GM18867 (cell line): ENCODE results near the gene NDRG4.
"Not testable (repeated sequence)": the region's sequence is repeated elsewhere in the genome, so short reads cannot be mapped to it uniquely, and the experiment has no call there.

ENCODE experiments used
- ATAC-seq: cut with Tn5 transposase; IDR thresholded peaks from one replicate; pipeline ENCODE4 v1.9.1; 2021; ENCODE audit warnings: mild to moderate bottlenecking, moderate library complexity; ENCODE audit not compliant: unreplicated experiment

NDRG4 gene

DNA sequence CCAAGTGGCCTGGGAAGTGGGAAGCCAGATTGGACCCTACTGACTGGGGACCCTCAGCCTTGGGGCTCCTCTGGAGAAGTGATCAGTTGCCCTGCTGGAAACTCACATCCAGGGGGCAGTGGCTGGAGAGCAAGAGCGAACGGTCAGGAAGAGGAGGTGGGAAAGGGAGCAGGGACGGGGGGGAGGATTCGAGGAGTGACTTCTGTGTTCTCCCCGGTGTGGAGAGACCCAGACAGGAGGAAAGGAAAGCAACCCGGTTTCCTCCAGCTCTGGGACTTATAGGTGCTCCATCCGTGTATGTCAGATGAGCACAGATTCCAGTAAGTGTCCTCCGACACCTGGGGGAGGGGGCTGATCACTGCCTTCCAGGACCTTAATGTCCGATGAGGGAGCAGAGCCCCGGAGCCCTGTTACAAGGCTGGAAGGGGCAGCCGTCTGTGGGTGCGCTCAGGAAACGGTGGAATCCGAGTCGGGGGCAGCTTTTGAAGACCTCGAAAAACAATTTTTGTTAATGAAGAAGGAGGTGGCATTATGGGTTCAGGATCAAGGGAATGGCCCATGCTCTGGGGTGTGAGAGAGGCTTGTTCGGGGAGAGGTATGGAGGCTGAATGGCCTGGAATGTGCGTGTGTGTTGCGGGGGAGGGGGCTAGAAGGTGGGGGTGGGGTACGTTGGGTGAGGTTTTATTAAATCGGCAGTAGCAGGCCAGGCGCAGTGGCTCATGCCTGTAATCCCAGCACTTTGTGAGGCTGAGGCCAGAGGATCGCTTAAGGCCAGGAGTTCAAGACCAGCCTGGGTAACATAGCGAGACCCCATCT is 34.8 kb upstream of the NDRG4 start:
- no peak for ATAC-seq

DNA sequence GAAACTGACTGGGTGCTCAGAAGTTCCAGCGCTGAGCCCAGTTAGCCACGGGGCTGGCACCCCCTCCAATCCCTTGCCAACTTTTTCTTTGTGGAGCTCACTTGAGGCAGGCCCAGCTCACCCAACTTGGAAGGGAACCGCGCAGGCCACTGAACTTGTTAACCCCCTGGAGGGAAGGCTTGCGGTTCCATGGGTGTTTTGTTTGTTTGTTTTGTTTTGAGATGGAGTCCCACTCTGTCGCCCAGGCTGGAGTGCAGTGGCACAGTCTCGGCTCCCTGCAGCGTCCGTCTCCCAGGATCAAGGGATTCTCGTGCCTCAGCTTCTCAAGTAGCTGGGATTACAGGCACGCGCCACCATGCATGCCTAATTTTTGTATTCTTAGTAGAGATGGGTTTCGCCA is 34.1 kb upstream of the NDRG4 start:
- ATAC-seq: no peak

DNA sequence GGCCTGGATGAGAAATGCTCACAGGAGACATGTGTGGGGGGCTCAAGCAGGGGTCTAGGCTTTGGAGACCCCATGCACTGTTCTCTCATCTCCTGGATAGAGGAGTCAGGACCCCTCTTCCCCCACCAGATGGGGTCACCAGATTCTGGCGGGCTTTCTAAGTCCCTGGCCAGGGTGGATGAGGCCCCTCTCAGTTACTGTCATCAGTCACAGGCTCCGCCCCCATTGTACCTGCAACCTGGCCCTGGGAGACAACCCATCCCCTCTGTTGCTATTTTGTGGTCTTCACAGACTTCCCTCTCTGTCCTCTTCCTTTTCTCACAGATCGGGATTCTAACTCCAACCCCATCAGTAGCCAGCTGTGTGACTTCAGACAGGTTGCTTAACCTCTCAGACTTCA is 33.5 kb upstream of the NDRG4 start:
- no peak for ATAC-seq

DNA sequence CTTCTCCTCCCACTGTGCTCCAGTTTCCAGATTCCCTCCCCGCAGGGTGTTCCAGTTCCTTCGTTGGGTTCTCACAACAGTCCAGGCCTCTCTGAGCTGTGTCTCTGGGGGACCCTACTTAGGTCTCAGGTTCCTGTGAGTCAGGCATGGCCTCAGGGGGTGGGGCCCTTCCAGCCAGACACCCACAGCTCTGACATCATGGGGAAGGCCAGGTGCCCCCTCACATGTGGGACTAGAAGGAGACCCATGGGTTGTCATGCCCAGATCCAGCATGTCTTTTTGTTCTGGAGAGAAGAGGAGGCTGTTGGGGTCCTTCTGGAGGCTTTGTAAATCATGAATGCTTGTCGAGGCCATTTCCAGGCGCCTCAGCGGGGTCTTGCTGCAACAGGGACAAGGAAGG is 32.0 kb upstream of the NDRG4 start:
- no peak for ATAC-seq

DNA sequence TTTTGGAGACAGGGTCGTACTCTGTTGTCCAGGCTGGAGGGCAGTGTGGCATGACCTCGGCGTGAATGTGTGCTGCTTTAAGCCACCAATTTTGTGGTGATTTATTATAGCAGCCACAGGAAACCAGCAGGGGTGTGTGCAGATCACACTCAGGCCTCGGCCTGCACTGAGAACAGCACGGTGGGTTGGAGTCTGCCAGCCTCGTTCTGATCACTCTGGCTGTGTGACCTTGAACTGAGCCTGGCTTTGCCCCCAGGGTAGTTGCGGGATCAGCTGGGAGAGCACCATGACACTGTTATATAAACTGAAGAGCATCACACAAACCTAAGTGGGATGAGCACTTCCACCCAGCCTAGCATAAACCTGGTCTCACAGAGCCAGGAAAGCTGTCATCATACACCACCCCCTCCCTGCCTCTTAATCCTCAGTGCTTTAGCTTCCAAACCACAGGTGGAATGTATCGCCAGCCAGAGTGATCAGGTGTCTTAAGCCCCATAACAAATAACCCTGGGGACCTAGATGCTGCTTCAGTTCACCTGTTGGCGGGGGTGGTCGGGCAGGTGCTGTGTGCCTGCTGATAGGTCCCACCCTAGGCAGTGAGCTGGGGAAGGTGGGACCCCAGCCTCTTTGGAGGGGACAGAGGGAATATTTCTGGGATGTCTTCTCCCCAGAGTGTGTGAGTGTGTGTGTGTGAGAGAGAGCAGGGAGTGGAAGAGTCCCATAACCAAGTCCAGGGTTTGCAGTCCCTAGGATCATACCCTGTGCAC is 28.6 kb upstream of the NDRG4 start:
- no peak for ATAC-seq

DNA sequence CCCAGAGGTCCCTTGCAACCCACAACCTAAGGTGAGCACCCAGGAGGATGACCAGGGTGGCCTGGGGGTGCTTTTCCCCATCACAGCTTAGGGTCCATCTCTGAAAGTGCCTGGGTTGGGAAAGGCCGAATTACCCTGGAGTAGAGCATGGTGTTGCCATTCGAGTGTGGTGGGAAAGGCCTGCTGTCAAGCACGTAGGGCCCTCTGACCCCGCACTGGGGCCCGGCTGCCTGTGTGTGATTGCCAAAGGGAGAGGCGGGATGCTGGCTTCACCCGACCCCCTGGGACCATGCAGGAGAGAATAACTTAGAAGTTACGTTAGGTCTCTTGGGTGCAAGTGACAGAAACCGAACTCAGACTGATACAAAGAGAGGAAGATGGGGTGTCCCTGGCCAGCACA is 27.7 kb upstream of the NDRG4 start:
- ATAC-seq: no peak

DNA sequence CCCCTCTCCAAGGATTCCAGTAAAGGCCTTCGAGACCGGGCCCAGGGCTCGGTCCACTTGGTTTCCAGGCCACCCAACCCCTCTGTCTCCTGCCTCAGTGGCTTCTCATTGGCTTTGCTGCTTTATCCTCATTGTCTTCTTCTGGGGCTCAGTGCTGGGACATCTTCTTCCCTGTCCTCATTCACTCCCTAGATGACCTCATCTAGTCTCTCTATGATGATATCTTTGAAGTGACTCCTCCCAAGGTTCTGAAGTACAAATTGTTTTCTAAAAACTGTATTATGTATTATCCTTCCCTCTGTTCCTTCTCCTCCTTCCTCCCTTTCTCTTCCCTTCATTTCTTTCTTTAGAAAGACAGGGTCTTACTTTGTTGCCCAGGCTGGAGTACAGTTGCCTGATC is 27.1 kb upstream of the NDRG4 start:
- ATAC-seq: no peak

DNA sequence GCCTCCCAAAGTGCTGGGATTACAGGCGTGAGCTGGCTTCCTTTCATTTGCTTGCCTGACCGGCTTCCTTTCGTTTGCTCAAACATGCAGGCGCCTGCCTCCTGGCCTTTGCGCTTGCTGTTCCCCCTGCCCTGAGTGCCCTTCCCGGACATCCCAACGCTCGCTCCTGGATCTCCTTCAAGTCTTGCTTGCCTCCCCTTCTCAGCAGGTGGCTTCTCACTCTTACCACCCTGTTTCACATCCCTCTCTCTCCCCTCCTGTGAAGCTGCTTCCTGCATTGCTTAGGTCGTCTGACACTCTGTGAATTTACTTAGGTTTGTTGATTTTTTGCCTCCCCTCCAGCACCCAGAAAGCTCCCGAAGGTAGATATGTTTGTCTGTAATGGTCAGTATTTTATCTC is 25.6 kb upstream of the NDRG4 start:
- no peak for ATAC-seq

DNA sequence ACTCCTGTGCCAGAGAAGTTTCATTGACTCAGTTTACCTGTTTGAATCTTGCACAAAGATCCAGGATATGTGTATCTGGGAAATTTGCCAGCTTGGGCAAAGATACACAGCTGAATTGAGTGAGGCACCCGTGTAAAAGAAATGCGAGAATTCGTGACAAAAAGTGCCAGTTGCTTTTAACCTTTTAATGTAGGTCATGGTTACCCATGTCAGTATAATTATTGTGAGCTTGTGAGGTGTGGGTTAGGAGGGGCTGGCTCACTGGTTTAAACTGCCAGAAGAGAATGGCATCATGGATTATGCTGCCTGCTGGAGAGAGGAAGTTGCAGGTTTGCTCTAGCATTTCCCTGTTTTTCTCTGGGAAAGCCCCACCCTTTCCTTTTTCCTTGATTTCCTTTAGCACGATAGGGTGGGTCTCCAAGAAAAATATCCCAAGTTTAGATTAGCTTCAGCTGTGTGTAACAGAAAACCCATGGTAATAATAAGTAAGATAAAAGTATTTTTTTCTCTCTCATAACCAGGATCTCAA is 24.8 kb upstream of the NDRG4 start:
- ATAC-seq: no peak

DNA sequence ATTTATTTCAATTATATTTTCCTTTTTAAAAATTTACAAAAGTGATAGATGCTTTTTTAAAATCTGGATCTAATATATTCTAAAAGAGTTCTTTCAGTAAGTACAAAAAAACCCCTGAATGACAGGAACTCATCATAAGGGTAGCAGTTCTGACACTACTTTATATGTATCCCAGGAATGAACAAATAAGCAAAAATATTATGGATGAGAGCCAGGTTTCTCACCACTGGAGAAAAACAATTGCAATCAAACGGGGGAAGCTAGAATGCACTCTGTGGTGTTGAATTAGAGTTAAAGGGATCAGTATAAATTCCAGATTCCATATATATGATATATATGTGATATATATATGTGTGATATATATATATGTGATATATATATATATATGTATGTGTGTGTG is 23.2 kb upstream of the NDRG4 start:
- ATAC-seq: no peak

DNA sequence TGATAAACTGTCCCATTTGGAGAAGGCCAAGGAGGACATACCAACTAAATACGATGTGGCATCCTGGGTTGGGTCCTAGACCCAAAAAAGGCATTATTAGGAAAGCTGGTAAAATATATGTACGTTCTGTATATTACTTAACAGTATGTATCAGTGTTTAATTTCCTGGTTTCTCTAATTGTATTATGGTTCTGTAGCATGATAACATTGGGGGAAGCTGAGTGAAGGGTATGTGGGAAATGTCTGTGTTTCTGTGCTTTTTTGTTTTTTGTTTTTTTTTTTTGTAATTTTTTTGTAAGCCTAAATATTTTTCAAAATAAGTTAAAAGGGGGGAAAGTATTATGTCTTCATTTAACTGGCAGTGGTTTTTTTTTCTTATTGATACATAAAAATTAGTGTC is 21.5 kb upstream of the NDRG4 start:
- ATAC-seq: no peak

DNA sequence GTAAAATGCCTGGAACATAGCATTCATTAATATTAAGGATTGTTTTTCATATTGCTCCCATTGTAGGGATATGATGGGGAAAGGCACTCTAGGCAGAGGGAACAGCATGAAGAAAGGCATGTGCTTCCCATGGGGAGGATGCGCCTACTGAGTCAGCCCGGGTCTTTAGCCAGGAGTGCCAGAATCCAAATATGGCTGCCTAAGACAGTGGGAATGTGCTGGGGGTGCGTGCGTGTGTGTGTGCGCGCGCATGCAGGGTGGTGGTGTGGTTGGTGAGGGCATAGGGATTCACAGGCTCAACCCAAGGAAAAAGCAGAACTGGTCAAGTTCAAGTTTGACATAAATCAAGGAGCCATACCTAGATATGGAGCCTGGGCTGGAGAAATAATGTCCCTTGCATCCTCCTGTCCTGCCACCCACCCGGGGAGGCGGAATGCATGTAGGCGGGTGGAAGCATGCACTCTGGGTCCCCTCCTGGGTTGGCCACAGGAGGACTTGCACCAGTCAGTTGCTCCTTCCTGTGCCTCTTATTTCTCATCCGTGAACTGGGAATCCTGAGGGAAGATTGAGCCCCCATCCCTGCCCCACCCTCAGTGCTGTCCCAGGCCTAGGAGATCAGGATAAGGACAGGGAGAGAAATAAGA is 18.6 kb upstream of the NDRG4 start:
- ATAC-seq: no peak

DNA sequence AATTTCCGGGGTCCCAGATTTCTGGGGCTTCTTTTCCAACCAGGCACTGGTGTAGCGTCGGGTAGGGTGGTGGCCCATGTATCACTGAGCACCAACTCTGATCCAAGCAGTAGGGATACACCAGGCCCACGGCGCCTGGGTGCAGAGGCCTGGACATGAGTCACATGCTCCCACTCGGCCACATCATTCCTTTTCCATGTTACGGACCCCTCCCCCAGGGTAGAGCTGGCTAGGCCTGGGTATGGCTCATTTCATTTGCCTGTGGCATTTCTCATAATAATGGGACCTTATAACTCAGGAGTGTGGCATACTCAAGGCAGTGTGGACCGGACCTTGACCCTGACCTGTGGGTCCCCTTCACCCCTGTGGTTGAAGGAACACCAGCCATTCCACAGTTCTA is 18.0 kb upstream of the NDRG4 start:
- no peak for ATAC-seq

DNA sequence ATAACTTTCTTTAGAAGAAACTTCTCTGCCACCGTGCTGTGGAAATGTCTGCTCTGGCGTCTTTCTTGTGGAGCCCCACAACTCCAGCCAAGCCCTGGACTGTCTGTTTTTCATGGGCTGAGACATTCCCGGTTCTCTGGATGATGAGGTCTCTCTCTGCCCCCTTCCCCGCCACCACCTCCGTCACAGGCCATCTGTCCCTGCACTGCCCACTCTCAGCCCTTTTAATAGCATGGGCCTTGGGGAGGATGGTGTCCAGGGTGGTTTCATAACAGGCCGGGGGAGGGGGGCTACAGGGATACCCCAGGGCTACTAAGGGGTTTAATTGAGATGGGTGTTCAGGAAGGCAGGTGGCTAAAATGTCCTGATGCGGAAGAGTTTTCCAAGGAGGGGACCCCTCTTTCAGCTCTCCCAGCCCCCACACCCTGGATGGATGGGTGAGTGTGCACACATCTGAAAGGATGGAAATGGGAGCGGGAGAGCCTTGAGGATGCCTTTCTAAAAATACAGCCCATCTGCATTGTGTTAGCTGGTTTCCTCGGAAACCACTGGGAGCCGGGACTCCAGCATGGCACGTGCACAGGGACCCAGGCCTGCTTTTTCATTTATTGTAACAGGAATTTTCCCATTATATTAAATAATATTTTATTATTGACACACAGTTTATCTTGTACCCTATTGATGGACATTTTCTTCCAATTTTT is 14.6 kb upstream of the NDRG4 start:
- no peak for ATAC-seq

DNA sequence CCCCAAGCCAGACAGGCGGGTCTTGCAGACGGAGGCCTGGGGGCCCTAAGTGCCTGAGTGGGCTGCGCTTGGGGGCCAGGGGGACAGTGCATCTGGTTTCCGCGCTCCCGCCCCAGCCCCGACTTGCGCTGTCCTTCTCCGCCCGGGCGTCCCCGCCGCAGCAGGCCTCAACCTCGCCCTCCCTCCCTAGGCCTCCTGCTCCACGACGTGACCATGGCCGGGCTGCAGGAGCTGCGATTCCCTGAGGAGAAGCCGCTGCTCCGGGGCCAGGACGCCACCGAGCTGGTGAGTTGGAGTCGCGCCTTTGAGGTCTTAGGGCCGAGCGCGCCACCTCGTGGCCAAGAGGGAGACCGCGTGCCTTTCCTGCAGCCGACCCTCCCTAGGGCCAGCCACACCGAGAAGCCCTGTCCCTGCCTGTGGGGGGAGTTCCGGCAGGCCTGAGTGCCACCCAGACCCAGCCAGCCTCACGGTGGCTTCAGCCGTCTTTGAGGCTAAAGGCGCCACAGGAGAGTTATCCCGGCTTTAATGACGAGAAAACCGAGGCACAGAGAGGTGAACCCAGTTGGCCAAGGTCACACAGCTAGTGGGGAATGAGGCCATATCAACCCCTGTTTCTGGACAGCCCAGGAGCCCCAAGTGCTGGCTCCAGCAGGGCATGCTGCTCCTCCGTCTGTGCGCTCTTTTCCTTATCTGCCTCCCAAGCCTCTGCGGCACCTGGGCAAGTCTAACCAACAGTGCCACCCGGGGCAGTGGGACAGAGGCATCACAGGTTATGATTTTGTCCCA is 12.2 kb upstream of the NDRG4 start:
- ATAC-seq: peak; percentile 80

DNA sequence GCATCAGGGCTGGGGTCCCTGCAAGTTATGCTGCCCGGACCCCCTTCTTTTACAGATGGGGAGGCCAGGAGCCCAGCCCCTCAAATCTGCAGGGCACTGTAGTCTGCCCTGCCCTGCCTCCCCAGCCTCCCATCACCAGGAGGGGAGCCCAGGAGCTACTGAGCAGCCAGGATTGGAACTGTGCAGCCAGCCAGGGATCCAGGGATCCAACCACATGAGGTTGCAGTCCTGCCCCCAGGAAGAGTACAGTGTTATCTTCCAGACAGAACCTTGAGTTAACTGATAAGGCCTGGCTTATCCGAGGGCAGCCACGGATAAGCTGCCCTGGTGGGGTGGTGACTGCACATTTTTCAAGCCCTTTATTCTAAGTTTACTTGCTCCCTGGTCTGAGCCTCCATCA is 11.4 kb upstream of the NDRG4 start:
- ATAC-seq: no peak

DNA sequence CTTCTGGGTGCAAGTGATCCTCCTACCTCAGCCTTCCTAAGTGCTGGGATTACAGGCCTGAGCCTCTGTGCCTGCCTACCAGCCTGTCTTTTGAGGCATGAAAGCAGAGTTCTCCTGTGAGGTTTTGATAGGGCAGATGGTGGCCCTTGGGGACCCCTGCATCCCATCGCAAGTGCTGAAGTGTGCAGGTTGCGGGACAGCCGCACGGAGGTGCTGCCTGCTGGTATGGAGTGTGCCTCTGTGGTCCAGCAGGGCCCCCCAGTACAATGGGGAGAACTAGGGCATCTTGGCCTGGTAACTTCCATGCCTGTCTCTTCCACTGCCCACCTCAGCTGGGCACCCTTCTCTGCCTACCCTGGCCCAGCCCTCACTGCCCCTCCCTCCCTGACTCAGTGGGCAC is 9.9 kb upstream of the NDRG4 start:
- ATAC-seq: no peak

DNA sequence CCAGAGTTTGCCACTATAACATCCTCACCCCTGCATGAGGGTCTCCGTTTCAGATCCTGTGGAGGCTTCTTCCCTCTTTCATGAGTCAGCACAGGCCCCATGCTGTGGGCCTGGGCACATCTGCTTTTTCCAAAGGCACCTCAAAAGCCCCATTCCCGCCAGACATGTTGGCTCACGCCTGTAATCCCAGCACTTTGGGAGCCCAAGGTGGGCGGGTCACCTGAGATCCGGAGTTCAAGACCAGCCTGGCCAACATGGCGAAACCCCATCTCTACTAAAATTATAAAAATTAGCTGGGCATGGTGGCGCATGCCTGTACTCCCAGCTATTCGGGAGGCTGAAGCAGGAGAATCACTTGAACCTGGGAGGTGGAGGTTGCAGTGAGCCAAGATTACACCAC is 9.4 kb upstream of the NDRG4 start:
- ATAC-seq: not testable (repeated sequence)

DNA sequence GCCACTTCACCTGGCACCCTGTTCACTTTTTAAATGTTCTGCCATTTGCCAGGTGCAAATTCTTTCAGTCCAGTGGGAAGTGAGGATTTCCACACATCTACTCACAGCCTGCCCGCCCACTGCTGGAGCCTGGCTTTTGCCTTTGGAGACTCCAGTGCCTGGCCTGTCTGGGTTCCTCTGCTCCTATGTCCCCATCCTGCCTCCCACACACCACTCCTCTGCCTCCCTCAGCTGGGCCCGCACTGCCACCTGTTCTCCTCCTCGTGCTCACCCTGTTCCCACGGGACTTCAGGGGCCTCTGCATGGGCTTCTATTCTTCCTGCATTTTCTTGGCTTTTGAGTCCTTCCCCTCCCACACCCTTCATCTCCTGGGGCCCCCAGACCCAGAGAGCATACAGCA is 7.9 kb upstream of the NDRG4 start:
- ATAC-seq: no peak

DNA sequence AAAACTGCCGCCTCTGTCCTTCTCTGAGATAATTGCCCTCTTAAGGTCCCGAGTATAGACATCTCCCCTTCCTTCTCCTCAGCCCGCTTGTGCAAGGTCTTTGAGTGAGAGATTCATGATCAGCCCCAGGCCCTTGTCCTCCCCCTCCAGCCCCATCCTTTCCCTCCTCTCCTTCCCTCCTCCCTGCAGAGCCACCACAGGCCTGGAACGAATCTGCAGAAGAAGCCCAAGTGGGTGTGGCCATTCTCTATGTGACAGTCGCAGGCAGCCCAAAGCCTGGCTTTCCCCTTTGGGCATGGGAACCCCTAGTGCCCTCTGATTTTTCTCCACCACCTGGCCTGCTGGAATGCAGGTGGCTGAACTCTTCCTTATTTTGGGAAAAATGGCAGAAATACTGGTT is 7.2 kb upstream of the NDRG4 start:
- no peak for ATAC-seq
